Measurements from ENCODE around the gene CFP.

The CFP gene

DNA sequence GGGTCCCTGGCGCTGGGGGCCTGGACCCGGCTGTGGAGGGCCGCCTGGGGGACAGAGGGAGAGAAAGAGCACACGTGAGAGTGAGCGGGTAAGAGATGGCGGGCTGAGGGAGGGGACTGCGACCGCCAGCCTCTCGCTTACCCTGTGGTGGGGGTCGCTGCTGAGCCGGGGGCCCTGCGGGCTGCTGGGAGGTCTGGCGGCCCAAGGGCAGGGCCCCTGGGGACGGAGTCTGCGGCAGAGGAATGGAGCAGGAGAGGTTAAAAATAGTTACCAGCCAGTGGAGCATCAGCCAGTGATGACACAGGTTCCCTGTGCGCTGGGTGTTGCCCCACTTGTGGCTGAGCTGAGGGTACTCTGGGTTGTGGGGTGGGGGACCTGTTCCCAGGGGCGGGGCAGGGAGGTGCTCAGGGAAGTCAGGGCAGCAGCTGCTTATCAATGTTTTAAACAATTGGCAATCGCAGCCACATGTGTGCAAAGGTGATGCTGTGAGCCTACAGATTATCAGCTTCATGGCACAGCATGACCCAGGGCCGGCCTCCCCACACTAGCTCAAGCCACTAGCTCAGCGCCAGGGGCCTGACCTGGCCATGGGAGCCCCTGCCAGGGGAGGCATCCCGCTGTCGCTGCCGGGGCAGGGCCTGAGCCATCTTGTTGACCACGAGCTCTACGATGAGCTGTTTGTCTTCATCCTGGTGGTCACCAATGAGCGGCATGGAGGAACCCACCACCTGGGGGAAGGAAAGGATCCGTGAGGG, 55.0 kb downstream of the CFP start:
- no peak overlapping the region for H3K4me3 ChIP-seq (ENCODE audit: low read depth in 1 of 2, low read length in 2 of 2)
- no peaks in the 10 kb centered on the region for H4K20me1 ChIP-seq (ENCODE audit: insufficient read depth, low read length)
- H3K79me2 ChIP-seq (ENCODE audit: insufficient read depth, low read length): no peaks in the 10 kb centered on the region
- H3K4me1 ChIP-seq (ENCODE audit: insufficient read depth, low read length): no peaks in the 10 kb centered on the region
- peaks cover 13% of the 10 kb centered on the region for H3K36me3 ChIP-seq (ENCODE audit: insufficient read depth, low read length)
- H3K4me2 ChIP-seq (ENCODE audit: insufficient read depth, low read length): no peak overlapping the region
- H2AFZ ChIP-seq (ENCODE audit: low read depth, low read length): no peak overlapping the region
- H3K9me3 ChIP-seq (ENCODE audit: insufficient read depth, low read length, severe bottlenecking): no peaks in the 10 kb centered on the region
- TF ChIP-seq, protein P1, sequence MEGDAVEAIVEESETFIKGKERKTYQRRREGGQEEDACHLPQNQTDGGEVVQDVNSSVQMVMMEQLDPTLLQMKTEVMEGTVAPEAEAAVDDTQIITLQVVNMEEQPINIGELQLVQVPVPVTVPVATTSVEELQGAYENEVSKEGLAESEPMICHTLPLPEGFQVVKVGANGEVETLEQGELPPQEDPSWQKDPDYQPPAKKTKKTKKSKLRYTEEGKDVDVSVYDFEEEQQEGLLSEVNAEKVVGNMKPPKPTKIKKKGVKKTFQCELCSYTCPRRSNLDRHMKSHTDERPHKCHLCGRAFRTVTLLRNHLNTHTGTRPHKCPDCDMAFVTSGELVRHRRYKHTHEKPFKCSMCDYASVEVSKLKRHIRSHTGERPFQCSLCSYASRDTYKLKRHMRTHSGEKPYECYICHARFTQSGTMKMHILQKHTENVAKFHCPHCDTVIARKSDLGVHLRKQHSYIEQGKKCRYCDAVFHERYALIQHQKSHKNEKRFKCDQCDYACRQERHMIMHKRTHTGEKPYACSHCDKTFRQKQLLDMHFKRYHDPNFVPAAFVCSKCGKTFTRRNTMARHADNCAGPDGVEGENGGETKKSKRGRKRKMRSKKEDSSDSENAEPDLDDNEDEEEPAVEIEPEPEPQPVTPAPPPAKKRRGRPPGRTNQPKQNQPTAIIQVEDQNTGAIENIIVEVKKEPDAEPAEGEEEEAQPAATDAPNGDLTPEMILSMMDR (IDR thresholded peaks at IDR 0.05; ENCODE audit: borderline replicate concordance, extremely low read depth, low read length, poor library complexity, severe bottlenecking): no peak
- TF ChIP-seq EZH2 (IDR thresholded peaks at IDR 0.05; ENCODE audit: borderline replicate concordance, low read depth, low read length, severe bottlenecking): no peak
- no peak overlapping the region for H3K9ac ChIP-seq (ENCODE audit: low read depth, low read length)
- H3K27ac ChIP-seq (ENCODE audit: low read length): no peak overlapping the region
- H3K27me3 ChIP-seq (ENCODE audit: insufficient read depth, low read length, poor library complexity): no peaks in the 10 kb centered on the region
- DNase-seq (no peak), ATAC-seq (ENCODE audit: insufficient read depth, low read depth) (no peak)

- no peak for TF ChIP-seq EZH2 (IDR thresholded peaks at IDR 0.05; ENCODE audit: borderline replicate concordance, low read depth, low read length, severe bottlenecking)
- TF ChIP-seq, protein P1 (IDR thresholded peaks at IDR 0.05; ENCODE audit: borderline replicate concordance, extremely low read depth, low read length, poor library complexity, severe bottlenecking): no peak
- Histone ChIP-seq H2AFZ (ENCODE audit: low read depth, low read length) (no peak overlapping the region), H3K9me3 (ENCODE audit: insufficient read depth, low read length, severe bottlenecking) (no peaks in the 10 kb centered on the region), H3K4me1 (ENCODE audit: insufficient read depth, low read length) (no peaks in the 10 kb centered on the region), H3K4me3 (ENCODE audit: low read depth in 1 of 2, low read length in 2 of 2) (no peak overlapping the region), H3K79me2 (ENCODE audit: insufficient read depth, low read length) (no peaks in the 10 kb centered on the region), H4K20me1 (ENCODE audit: insufficient read depth, low read length) (no peaks in the 10 kb centered on the region), H3K27me3 (ENCODE audit: insufficient read depth, low read length, poor library complexity) (no peaks in the 10 kb centered on the region), H3K4me2 (ENCODE audit: insufficient read depth, low read length) (no peak overlapping the region), H3K9ac (ENCODE audit: low read depth, low read length) (no peak overlapping the region), H3K36me3 (ENCODE audit: insufficient read depth, low read length) (peaks cover 19% of the 10 kb centered on the region), H3K27ac (ENCODE audit: low read length) (no peak overlapping the region)
- ATAC-seq (ENCODE audit: insufficient read depth, low read depth): no peak
- DNase-seq: no peak
Observed at GRCh38 chrX:47574076-47574546, 55.6 kb downstream of the CFP start.

DNA sequence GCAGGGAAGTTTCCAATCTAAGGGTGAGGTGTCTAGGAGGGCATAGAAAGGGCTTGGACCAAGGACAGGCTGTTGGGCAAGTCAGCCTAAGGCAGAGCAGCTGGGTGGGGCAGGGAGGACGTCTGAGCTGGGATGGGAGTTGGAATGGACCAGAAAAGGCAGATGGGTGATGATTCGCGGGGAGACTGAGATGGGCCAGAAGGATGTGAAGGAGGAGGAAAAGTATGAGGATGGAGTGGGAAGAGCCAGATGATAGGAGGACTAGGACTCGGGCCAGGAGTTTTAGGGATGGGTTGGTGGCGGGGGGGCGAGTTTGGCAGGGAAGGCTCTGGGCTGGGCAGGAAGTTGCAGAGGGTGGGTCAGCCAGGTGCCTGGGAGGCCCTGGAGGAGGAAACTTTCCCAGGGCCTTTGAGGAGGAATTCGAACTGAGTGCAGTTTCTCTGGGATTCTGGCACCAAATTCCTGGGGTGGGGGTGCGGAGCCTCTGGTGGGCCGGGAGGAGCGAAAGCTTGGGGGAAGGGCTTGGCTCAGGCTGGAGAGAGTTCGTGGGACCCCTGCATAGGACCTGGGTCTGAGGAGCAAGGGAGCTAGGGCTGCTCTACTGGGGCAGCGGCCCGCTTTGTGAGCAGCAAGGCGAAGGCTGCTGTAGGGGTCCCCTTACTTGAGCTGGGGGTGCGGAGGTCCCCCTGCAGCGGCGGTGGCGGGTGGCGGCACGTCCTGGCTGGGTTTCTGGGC, 56.2 kb downstream of the CFP start:
- H2AFZ ChIP-seq (ENCODE audit: low read depth, low read length): no peak overlapping the region
- H4K20me1 ChIP-seq (ENCODE audit: insufficient read depth, low read length): no peaks in the 10 kb centered on the region
- no peaks in the 10 kb centered on the region for H3K79me2 ChIP-seq (ENCODE audit: insufficient read depth, low read length)
- no peak overlapping the region for H3K27ac ChIP-seq (ENCODE audit: low read length)
- DNase-seq (no peak), ATAC-seq (ENCODE audit: insufficient read depth, low read depth) (0 out of 3 replicates have a peak, but pooled peaks have one; percentile 12)
- peaks cover 25% of the 10 kb centered on the region for H3K36me3 ChIP-seq (ENCODE audit: insufficient read depth, low read length)
- H3K4me3 ChIP-seq (ENCODE audit: low read depth in 1 of 2, low read length in 2 of 2): no peak overlapping the region
- H3K9ac ChIP-seq (ENCODE audit: low read depth, low read length): no peak overlapping the region
- H3K4me1 ChIP-seq (ENCODE audit: insufficient read depth, low read length): no peaks in the 10 kb centered on the region
- TF ChIP-seq, protein P1 (IDR thresholded peaks at IDR 0.05; ENCODE audit: borderline replicate concordance, extremely low read depth, low read length, poor library complexity, severe bottlenecking): no peak
- H3K9me3 ChIP-seq (ENCODE audit: insufficient read depth, low read length, severe bottlenecking): no peaks in the 10 kb centered on the region
- no peaks in the 10 kb centered on the region for H3K27me3 ChIP-seq (ENCODE audit: insufficient read depth, low read length, poor library complexity)
- no peak overlapping the region for H3K4me2 ChIP-seq (ENCODE audit: insufficient read depth, low read length)
